ENCODE results near the gene CD3G. TPM values are rescaled to one million over a fixed set of nuclear protein-coding genes. Genes with fewer than 3 reads are reported as not detected.

Gene CD3G
- total RNA-seq, 1 donor from 2014 or later: not detected

DNA sequence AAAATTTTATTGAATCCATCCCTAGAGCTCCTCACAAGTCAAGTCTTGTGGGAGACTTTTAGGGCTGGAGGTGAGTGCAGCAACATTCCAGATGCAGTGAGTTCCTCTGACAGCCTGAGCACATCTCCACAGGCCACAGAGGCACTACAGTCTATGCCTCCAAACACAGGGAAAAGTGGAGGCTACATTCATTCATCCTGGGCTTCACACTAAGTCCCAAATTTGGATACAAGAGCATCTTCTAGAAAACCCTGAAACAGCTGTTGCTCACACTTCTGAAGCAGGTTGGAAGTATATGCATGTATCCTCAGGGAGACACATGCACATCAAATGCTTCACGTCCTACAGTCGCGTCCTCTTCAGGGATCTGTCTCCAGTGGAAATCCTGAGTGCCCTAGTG is 2.9 kb upstream of the CD3G start:
- Histone ChIP-seq H3K79me2 (ENCODE audit: low read depth) (no peaks in the 10 kb centered on the region), H3K27ac (no peak overlapping the region), H3K9ac (no peak overlapping the region), H2AFZ (replicated peaks) (no peak overlapping the region), H3F3A (ENCODE audit: low read depth) (no peaks in the 10 kb centered on the region), H3K36me3 (no peaks in the 10 kb centered on the region), H3K4me2 (no peak overlapping the region), H4K20me1 (ENCODE audit: low read depth) (no peaks in the 10 kb centered on the region), H3K27me3 (peaks cover 11% of the 10 kb centered on the region), H3K4me3 (no peak overlapping the region), H3K9me3 (ENCODE audit: low read depth) (no peaks in the 10 kb centered on the region), H3K4me1 (no peaks in the 10 kb centered on the region)
- no peak for DNase-seq (ENCODE audit: low spot score)
- Mint-ChIP-seq H3K4me1 (peaks cover 5% of the 10 kb centered on the region), H3K4me3 (no peak overlapping the region), H3K9me3 (no peaks in the 10 kb centered on the region), H3K27me3 (ENCODE audit: insufficient read depth, low read depth) (peaks cover 8% of the 10 kb centered on the region), H3K27ac (no peak overlapping the region), H3K36me3 (no peaks in the 10 kb centered on the region)
- TF ChIP-seq EZH2phosphoT487 (IDR thresholded peaks at IDR 0.05): no peak
- TF ChIP-seq EZH2 (IDR thresholded peaks at IDR 0.05): no peak
- TF ChIP-seq, protein P1, sequence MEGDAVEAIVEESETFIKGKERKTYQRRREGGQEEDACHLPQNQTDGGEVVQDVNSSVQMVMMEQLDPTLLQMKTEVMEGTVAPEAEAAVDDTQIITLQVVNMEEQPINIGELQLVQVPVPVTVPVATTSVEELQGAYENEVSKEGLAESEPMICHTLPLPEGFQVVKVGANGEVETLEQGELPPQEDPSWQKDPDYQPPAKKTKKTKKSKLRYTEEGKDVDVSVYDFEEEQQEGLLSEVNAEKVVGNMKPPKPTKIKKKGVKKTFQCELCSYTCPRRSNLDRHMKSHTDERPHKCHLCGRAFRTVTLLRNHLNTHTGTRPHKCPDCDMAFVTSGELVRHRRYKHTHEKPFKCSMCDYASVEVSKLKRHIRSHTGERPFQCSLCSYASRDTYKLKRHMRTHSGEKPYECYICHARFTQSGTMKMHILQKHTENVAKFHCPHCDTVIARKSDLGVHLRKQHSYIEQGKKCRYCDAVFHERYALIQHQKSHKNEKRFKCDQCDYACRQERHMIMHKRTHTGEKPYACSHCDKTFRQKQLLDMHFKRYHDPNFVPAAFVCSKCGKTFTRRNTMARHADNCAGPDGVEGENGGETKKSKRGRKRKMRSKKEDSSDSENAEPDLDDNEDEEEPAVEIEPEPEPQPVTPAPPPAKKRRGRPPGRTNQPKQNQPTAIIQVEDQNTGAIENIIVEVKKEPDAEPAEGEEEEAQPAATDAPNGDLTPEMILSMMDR (IDR thresholded peaks at IDR 0.05): no peak

DNA sequence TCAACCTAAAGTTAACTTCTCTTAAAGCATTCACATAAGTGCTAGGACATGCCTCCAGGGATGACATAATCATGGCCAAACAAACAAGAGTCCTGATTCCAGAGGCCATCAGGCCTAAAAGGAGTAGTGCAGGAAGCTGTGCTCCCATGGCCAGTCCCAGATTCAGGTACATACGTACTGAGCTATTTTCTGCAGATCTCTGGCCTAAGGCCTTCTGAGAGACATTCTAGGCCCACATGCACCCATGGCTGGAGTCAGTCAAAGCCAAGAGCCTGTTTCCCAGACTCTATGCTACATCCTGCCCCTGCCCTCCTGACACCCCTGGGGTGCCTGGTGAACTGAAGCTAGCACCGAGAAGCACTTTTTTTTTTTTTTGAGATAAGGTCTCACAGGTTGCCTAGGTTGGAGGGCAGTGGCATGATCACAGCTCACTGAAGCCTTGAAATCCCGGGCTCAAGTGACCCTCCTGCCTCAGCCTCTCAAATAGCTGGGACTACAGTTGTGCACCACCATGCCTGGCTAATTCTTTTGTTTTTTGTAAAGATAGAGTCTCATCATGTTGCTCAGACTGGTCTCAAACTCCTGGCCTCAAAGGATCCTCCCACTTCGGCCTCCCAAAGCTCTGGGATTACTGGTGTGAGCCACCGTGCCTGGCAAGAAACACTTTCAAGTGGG is 2.2 kb upstream of the CD3G start:
- no peaks in the 10 kb centered on the region for H4K20me1 ChIP-seq (ENCODE audit: low read depth)
- no peaks in the 10 kb centered on the region for H3K79me2 ChIP-seq (ENCODE audit: low read depth)
- Mint-ChIP-seq H3K4me1 (peaks cover 5% of the 10 kb centered on the region), H3K27ac (no peak overlapping the region), H3K36me3 (no peaks in the 10 kb centered on the region), H3K27me3 (ENCODE audit: insufficient read depth, low read depth) (peaks cover 11% of the 10 kb centered on the region), H3K4me3 (no peak overlapping the region), H3K9me3 (no peaks in the 10 kb centered on the region)
- no peak overlapping the region for H2AFZ ChIP-seq (replicated peaks)
- no peak overlapping the region for H3K4me3 ChIP-seq
- no peak for DNase-seq (ENCODE audit: low spot score)
- no peaks in the 10 kb centered on the region for H3K4me1 ChIP-seq
- H3K9me3 ChIP-seq (ENCODE audit: low read depth): no peaks in the 10 kb centered on the region
- H3K27me3 ChIP-seq: peaks cover 18% of the 10 kb centered on the region
- no peaks in the 10 kb centered on the region for H3F3A ChIP-seq (ENCODE audit: low read depth)
- H3K9ac ChIP-seq: no peak overlapping the region
- no peak overlapping the region for H3K4me2 ChIP-seq
- H3K36me3 ChIP-seq: no peaks in the 10 kb centered on the region
- H3K27ac ChIP-seq: no peak overlapping the region
- TF ChIP-seq EZH2 (IDR thresholded peaks at IDR 0.05) (no peak), EZH2phosphoT487 (IDR thresholded peaks at IDR 0.05) (no peak)
- TF ChIP-seq, protein P1 (IDR thresholded peaks at IDR 0.05): no peak

DNA sequence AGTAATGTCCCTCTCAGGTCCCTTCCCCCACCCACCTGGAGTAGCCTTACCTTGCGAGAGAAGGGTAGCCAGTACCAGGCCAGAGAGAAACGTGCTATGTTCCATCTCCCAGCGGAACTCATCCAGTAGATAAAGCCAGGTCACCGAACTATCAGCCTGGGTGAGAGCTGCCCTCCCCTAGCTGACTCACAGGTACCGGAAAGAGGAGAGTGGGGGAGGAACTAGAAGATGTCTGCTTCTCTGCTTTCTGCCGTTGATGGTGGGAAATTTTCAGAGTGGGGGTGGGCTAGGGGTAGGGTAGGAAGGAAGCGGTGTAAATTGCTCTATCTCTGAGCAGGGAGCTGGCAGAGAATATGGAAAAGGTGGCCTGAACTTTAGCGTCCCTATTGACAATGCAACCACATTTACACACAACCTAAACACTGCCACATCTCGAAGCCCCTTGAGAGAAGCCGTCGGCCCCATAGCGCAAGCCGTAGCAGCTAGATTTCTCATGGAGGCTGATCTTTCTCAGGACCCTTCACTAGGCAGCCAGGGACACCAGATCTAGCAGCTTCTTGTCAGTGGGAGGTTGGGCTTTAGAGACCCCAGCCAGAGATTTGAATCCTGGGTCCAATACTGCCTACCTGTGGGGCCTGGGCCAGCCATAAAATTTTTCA is 1.5 kb upstream of the CD3G start, which contains the start of gene CD3D:
Gene CD3D (minus strand): TSS at position 203 of the 659 bp plus-strand sequence. CDS start 98 bp downstream, at position 105.
- no peaks in the 10 kb centered on the region for H3K4me1 ChIP-seq
- Mint-ChIP-seq H3K4me1 (peaks cover 5% of the 10 kb centered on the region), H3K27me3 (ENCODE audit: insufficient read depth, low read depth) (peaks cover 11% of the 10 kb centered on the region), H3K9me3 (no peaks in the 10 kb centered on the region), H3K27ac (no peak within 1 kb of the TSS), H3K36me3 (no peaks in the 10 kb centered on the region), H3K4me3 (no peak within 1 kb of the TSS)
- H3K9ac ChIP-seq: no peak within 1 kb of the TSS
- no peaks in the 10 kb centered on the region for H3K9me3 ChIP-seq (ENCODE audit: low read depth)
- no peaks in the 10 kb centered on the region for H3K36me3 ChIP-seq
- DNase-seq (ENCODE audit: low spot score): no peak
- H3K4me3 ChIP-seq: no peak within 1 kb of the TSS
- H3K27ac ChIP-seq: no peak within 1 kb of the TSS
- no peak within 1 kb of the TSS for H3K4me2 ChIP-seq
- TF ChIP-seq, protein P1 (IDR thresholded peaks at IDR 0.05): no peak
- TF ChIP-seq EZH2phosphoT487 (IDR thresholded peaks at IDR 0.05) (no peak), EZH2 (IDR thresholded peaks at IDR 0.05) (no peak)
- no peak within 1 kb of the TSS for H2AFZ ChIP-seq (replicated peaks)
- no peaks in the 10 kb centered on the region for H4K20me1 ChIP-seq (ENCODE audit: low read depth)
- H3F3A ChIP-seq (ENCODE audit: low read depth): no peaks in the 10 kb centered on the region
- peaks cover 24% of the 10 kb centered on the region for H3K27me3 ChIP-seq
- no peaks in the 10 kb centered on the region for H3K79me2 ChIP-seq (ENCODE audit: low read depth)
